RWPE2 (cell line): Measurements from ENCODE around the gene NGEF.

Source experiments
- ATAC-seq: fragments of 200-7000 bp; cut with Tn5 transposase; 3 replicates; pipeline ENCODE4 v1.9.1; 2021; ENCODE audit warnings: low read depth
- DNase-seq: peaks from one replicate; pipeline ENCODE4 v3.0.0-alpha.2; 2020; ENCODE audit warnings: low spot score
- H3K27ac ChIP-seq: fragments of 450-650 bp; 2 replicates; pipeline ENCODE4 v1.5.1; 2017; ENCODE audit warnings: mild to moderate bottlenecking; ENCODE audit not compliant: poor library complexity, severe bottlenecking
- H3K27me3 ChIP-seq: fragments of 250-450 bp; sonication (Bioruptor Pico); 2 replicates; pipeline ENCODE4 v1.5.1; 2021; ENCODE audit warnings: mild to moderate bottlenecking, moderate library complexity; ENCODE audit not compliant: insufficient read depth, poor library complexity, severe bottlenecking
- H3K36me3 ChIP-seq: fragments of 250-450 bp; sonication (Bioruptor Pico); 2 replicates; pipeline ENCODE4 v1.5.1; 2020; ENCODE audit warnings: low read depth, mild to moderate bottlenecking, moderate library complexity
- H3K4me1 ChIP-seq: fragments of 250-450 bp; sonication (Bioruptor Pico); 2 replicates; pipeline ENCODE4 v1.5.1; 2021; ENCODE audit warnings: mild to moderate bottlenecking, moderate library complexity; ENCODE audit not compliant: insufficient read depth, poor library complexity, severe bottlenecking
- H3K4me3 ChIP-seq: fragments of 250-450 bp; sonication (Bioruptor Pico); 2 replicates; pipeline ENCODE4 v1.5.1; 2021; ENCODE audit warnings: mild to moderate bottlenecking, moderate library complexity; ENCODE audit not compliant: severe bottlenecking
- H3K9me3 ChIP-seq: fragments of 250-450 bp; sonication (Bioruptor Pico); 2 replicates; pipeline ENCODE4 v1.5.1; 2021; ENCODE audit warnings: mild to moderate bottlenecking, moderate library complexity; ENCODE audit not compliant: severe bottlenecking
- CTCF ChIP-seq: fragments of 450-650 bp; IDR thresholded peaks from one replicate; pipeline ENCODE4 v1.5.1; 2017; ENCODE audit warnings: mild to moderate bottlenecking, moderate library complexity; ENCODE audit not compliant: poor library complexity, severe bottlenecking

NGEF gene

GRCh38 chr2:232973011-232973735 is 39.9 kb downstream of the NGEF start:
- DNase-seq (no peak), ATAC-seq (no peak)
- Histone ChIP-seq H3K9me3 (no peaks in the 10 kb centered on the region), H3K27ac (no peak overlapping the region), H3K4me1 (no peaks in the 10 kb centered on the region), H3K4me3 (no peak overlapping the region), H3K27me3 (no peaks in the 10 kb centered on the region), H3K36me3 (no peaks in the 10 kb centered on the region)
- TF ChIP-seq CTCF: no peak

GRCh38 chr2:232971744-232972143 is 41.3 kb downstream of the NGEF start:
- no peak for TF ChIP-seq CTCF
- no peak overlapping the region for H3K27ac ChIP-seq
- H3K36me3 ChIP-seq: no peaks in the 10 kb centered on the region
- DNase-seq (no peak), ATAC-seq (no peak)
- H3K27me3 ChIP-seq: no peaks in the 10 kb centered on the region
- H3K4me3 ChIP-seq: no peak overlapping the region
- H3K9me3 ChIP-seq: no peaks in the 10 kb centered on the region
- H3K4me1 ChIP-seq: no peaks in the 10 kb centered on the region

GRCh38 chr2:232970051-232970450 is 43.0 kb downstream of the NGEF start:
- no peaks in the 10 kb centered on the region for H3K36me3 ChIP-seq
- H3K27ac ChIP-seq: no peak overlapping the region
- ATAC-seq: no peak
- TF ChIP-seq CTCF: no peak
- H3K4me1 ChIP-seq: no peaks in the 10 kb centered on the region
- H3K27me3 ChIP-seq: no peaks in the 10 kb centered on the region
- H3K9me3 ChIP-seq: no peaks in the 10 kb centered on the region
- DNase-seq: no peak
- no peak overlapping the region for H3K4me3 ChIP-seq

GRCh38 chr2:232967474-232967873 is 45.6 kb downstream of the NGEF start:
- no peak for DNase-seq
- Histone ChIP-seq H3K27me3 (no peaks in the 10 kb centered on the region), H3K9me3 (no peaks in the 10 kb centered on the region), H3K27ac (no peak overlapping the region), H3K4me3 (no peak overlapping the region), H3K4me1 (no peaks in the 10 kb centered on the region), H3K36me3 (no peaks in the 10 kb centered on the region)
- ATAC-seq: no peak
- TF ChIP-seq CTCF: no peak

GRCh38 chr2:232966122-232966521 is 46.9 kb downstream of the NGEF start:
- H3K36me3 ChIP-seq: no peaks in the 10 kb centered on the region
- no peak overlapping the region for H3K4me3 ChIP-seq
- no peaks in the 10 kb centered on the region for H3K4me1 ChIP-seq
- H3K27me3 ChIP-seq: no peaks in the 10 kb centered on the region
- DNase-seq: no peak
- no peak for ATAC-seq
- no peaks in the 10 kb centered on the region for H3K9me3 ChIP-seq
- no peak overlapping the region for H3K27ac ChIP-seq
- no peak for TF ChIP-seq CTCF
